Measurements from ENCODE around the gene PDHB.
A peak's percentile ranks its signal among the peaks of the same experiment; 100 is the strongest.

PDHB gene

DNA sequence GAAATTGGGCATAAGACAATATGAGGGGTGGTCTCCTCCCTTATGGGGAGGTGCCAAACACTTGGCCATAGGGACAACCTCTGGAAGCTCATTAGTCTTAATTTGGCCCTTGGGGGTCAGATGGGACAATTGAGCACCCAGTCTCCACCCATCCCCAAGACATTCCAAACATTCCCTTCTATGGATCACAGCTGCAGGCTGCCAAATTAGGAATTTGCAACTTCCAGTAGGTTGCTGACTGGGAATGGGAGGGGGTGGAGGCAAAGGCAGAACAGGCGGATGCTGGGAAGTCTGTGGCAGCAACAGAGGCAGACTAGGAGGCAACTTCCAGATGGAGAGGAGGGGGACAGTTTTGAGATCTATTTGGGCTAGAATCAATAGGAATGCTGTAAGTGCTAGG, 1.4 kb upstream of the PDHB start:
- DNase-seq = no peak

DNA sequence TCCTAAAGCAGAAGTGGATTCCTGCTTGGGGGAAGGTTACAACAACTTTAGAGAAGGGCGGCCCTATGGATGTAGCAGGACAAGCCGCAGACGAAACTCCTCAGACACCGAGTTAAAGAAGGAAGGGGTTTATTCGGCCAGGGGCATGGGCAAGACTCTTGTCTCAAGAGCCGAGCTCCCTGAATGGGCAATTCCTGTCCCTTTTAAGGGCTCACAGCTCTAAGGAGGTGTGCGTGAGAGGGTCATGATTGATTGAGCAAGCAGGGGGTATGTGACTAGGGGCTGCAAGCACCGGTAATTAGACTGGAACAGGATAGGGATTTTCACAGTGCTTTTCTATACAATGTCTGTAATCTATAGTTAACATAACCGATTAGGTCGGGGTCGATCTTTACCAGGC, 879 bp upstream of the PDHB start:
- no peak for DNase-seq

- no peak for DNase-seq
Observed at GRCh38 chr3:58434168-58434504, 504 bp upstream of the PDHB start.

DNA sequence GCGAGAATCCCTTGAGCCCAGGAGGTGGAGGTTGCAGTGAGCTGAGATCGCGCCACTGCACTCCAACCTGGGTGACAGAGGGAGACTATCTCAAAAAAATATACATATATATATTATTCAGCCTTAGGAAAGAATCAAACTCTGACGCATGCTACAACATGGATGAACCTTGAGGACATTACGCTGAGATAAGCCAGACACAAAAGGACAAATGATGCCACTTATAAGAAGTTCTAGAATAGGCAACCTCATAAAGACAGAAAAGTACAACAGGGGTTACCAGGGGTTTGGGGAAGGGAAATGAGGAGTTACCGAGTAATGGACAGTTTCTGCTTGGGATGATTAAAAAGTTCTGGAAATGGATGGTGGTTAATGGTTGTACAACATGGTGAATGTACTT, 727 bp downstream of the PDHB start:
- no peak for DNase-seq

DNA sequence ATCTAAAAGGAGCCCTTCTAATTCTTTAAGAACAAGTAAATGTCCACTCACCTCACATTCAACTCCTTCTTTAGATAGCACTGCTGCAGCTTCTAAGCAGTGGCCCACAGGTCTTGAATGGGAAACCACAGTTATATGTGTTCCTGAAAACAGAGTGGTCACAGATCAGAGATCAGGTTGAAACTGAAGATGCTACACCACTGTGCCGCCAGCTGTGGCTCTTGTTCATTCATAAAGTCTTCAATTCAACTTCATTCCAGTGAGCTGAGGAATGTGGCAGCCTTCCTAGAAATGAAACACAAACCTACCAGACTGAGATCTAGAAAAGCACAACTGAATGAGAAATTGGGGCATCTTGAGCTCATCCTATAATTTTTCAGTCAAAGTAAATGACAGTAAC, 4.0 kb downstream of the PDHB start:
- no peak for DNase-seq

DNA sequence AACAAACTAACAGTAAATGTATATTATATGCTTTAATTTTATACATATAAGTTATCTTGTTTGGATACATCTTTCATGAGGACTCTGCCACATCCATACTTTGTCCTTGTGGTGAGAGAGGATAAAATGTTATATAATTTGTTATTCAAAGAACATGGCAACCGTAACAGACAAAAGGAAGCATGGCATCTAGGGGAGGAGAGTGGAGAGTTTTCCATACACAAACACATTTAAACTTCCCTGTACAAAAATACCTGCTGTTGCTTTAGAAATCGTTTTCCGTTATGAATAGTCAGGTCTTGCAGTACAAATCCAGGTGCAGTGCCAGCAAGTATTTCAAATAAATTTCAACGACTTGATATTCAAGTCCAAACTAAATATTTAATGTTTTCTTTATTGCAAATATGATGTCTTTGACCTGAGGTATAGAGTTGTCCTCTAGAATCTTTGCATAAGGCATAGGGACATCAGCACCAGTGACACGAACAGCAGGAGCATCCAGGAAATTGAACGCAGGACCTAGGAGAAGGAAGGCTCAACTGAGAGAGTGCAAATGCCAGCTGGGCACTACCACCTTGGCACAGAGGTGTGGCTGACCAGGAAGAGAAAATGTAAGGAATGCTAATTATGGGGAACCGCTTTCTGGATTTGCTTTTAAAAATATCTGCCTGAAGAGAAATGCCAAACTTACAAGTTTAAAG, 5.8 kb downstream of the PDHB start:
- no peak for DNase-seq

DNA sequence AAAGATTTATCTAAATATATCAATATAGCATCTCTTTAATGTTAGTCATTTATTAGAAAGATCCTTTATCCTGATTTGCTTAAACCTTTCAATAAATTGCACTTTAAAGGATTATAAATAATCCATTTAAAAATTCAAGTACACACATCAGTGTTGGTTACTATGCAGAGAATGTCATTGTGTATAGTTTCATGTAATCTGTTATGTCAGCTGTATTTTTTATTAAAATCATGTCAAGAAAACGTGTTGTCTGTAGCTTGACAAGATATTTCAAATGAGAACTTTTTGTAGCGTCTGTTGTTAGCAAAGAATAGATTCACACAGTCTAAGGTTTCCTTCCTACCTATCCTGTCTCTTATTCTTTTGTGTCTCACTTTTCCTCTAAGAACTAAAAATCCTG, 7.8 kb downstream of the PDHB start:
- DNase-seq = no peak

- no peak for DNase-seq
Observed at GRCh38 chr3:58424613-58425012, 9.0 kb downstream of the PDHB start.

- DNase-seq = peak; percentile 26
Observed at GRCh38 chr3:58422756-58423325, 10.8 kb downstream of the PDHB start.

- DNase-seq = no peak
Observed at GRCh38 chr3:58421004-58421403, 12.6 kb downstream of the PDHB start.

- no peak for DNase-seq
Observed at GRCh38 chr3:58419780-58420507, 13.7 kb downstream of the PDHB start.

DNA sequence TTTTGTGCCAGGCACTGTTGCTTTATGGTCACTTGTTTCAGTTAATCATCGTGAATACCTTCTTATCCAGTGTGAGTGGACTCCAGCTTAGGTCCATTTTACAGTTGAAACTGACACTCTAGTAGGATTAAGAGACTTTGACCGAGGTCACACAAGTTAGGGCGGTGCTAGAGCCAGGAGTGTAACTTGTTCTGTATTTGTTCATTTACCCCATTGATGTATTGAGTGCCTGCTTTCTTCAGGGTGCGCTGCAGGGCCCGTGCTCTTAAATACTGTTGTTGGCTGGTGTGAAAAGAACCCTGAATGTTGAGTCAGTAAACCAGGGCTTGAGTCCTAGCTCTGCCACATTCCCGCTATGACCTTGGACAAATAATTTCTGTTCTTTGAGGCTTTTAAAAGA, 15.4 kb downstream of the PDHB start:
- no peak for DNase-seq

DNA sequence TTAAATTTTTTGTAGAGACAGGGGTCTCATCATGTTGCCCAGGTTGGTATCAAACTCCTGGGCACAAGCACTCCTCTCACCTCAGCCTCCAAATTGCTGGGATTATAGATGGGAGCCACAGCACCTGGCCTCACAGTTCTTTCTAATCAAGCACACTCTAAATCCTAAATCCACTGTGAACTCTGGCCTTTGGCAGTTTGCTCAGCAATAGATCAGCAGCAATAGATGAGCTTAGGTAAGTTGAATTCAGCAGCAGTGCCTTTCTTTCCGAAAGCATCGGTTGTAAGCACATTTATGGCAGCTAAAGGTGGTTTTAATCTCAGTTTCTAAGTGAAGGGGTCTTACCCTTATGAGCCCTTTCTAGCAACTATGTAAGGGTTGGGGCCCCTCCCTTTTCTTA, 16.6 kb downstream of the PDHB start:
- no peak for DNase-seq

- no peak for DNase-seq
Observed at GRCh38 chr3:58416191-58416590, 17.4 kb downstream of the PDHB start.

DNA sequence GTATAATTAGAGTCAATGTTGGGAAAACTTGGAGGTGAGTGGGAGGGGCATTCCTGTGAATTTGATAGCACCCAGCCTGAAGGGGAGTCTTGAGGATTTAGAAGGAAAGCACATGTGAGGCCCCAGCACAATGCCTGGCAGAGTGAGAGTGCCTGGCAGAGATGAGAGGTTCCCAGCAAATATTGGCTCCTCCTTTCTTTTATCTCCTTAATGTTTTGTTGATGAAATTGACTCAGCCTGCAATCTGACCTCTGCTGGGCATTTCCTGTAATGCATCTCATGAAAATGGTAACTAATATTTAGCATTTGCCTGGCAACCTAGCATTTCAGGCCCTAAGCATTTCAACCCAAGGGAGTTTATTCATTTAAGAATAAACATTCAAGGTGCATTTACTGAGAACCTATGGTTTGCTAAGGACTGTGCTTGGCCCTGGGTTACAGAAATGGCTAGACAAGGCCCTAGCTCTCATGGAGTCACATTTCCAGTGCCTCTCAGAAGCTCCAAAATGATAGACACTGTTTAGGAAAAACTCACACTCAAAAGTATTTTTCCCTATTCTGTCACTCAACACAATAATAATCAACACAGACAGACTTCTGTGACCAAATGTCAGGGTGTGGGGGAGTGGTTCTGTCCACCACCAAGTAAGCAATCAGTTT, 19.0 kb downstream of the PDHB start:
- DNase-seq = peak; percentile 91

DNA sequence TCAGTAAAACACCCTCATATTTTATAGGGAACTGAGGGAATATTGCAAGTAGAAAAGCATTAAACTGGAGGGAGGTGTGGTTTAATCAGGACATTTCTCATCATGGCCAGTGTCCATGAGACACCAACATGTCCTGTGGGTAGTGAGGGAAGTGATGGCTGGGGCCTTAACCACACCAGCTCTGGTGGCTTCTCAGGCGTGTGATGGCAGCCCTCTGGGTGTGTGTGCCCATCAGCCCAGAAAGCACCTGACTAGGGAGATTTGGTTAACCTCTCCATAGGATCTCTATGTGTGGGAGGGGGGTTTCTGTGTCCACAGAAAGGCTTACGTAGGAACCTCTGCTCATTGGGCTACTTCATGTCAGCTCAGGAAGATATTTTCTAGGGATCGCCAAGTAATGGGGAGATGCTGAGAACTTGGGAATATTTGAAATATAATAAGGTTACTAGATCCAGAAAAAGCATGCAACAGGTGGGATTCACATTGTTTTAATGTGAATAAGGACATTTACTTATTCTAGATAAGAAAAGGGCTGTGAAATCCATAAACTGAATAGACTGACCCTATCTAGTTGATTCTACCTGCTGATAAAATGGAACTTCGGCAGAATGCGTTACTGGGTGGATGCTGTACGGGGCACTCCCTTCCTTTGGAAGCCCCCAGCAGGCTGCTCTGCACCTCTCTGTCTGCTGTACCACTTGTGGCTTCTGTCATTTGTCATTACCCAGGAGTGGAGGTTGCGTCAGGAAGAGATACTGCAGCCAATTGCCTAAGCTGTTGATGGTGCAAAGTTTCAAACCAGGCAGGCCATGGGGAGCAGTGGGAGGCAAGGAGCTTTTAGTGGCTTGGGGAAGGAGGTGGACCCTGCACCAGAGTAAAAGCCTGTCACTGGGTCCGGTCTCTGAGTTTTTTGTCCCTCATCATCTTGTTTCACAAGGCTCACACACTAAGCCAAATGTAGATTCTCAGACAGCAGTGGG, 21.5 kb downstream of the PDHB start:
- DNase-seq = no peak

- DNase-seq = no peak
Observed at GRCh38 chr3:58411036-58411435, 22.6 kb downstream of the PDHB start.

GRCh38 chr3:58409663-58410062, 24.0 kb downstream of the PDHB start:
- DNase-seq = no peak

DNA sequence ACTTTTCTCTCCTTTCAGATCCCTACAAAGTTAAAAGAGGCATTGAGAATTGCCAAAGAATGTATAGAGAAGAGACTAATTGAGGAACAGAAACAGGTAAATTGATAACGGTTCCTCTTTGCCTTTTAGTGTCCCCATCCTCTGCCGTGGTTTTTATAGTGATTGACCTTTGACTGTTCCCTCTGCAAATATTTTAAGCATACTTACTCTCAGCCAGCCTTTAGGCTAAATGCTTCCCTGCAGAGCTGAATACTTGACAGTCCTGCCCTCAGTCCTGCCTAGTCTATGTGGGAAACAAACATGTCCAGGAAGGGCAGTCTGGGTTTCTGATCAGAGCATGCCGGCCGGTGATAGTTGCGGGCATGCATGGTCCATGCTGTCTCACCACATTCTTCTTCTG, 24.7 kb downstream of the PDHB start:
- DNase-seq = no peak

GRCh38 chr3:58404396-58404795, 29.2 kb downstream of the PDHB start:
- DNase-seq = no peak

- no peak for DNase-seq
Observed at GRCh38 chr3:58403513-58404109, 30.0 kb downstream of the PDHB start.

DNA sequence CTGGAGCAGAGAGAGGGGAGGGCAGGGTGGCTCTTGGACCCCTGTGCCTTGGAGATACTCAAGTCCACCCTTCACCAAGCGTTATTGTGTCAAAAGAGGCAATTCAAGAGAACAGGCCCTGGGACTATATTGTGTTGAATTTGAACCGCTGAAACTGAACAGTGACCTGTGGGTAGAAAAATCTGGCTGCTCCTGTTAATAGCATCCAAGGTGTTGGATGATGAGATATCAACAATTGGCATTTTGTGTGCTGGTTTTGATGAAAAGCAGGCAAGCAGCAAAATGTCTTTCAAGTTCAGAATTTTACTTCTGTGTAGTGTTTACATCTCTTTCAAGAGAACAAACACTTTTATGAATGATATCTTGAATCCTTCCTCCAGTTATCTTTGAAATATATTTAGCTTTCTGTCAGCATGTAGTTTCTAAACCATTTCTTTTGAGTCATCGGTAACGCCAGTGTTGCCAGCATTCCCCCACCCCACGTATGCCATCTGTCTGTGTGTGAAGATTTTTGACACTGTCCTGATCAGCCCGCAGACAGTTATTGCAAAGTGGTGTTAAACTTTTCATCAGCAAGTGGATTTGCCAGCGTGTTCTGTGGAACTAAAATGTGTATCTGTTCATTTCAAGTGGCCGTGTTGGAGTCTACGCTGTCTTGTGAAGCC, 34.8 kb downstream of the PDHB start:
- no peak for DNase-seq
